HL-60/S4 treated with retinoic acid at 250 ng/mL for 4 days and 3 days (cell line): ENCODE results near the gene KIF21B.

ENCODE experiments used
- in situ Hi-C: fragments of 300-500 bp; cut with MboI; formaldehyde crosslinking; loops from 2 replicates; pipeline ENCODE4 v1.7.0; 2022; ENCODE audit warnings: low sequenced_read_pairs

The KIF21B gene

GRCh38 chr1:201000391-201000790, 23.1 kb downstream of the KIF21B start:
- in situ Hi-C loops, result no loop called here

GRCh38 chr1:200999667-201000066, 23.8 kb downstream of the KIF21B start:
- in situ Hi-C loops, result no loop called here

- in situ Hi-C loops, result no loop called here
These were observed 25.2 kb downstream of the KIF21B start for GRCh38 chr1:200998323-200998722.

- in situ Hi-C loops, result no loop called here
These were observed 31.0 kb downstream of the KIF21B start for GRCh38 chr1:200992382-200993048.

- in situ Hi-C loops, result no loop called here
These were observed 32.4 kb downstream of the KIF21B start for GRCh38 chr1:200991097-200991614.

- in situ Hi-C loops, result no loop called here
These were observed 33.4 kb downstream of the KIF21B start for GRCh38 chr1:200990114-200990513.

GRCh38 chr1:200989337-200989736, 34.2 kb downstream of the KIF21B start:
- in situ Hi-C loops, result no loop called here

GRCh38 chr1:200988693-200989092, 34.8 kb downstream of the KIF21B start:
- in situ Hi-C loops, result no loop called here

- in situ Hi-C loops, result no loop called here
These were observed 38.0 kb downstream of the KIF21B start for GRCh38 chr1:200985481-200985880.

- in situ Hi-C loops, result no loop called here
These were observed 40.4 kb downstream of the KIF21B start for GRCh38 chr1:200983035-200983561.

- in situ Hi-C loops, result no loop called here
These were observed 41.2 kb downstream of the KIF21B start for GRCh38 chr1:200982071-200982945.

GRCh38 chr1:200981278-200981677, 42.2 kb downstream of the KIF21B start:
- in situ Hi-C loops, result no loop called here

- in situ Hi-C loops, result no loop called here
These were observed 42.6 kb downstream of the KIF21B start for GRCh38 chr1:200980873-200981272.

GRCh38 chr1:200980452-200980772, 43.1 kb downstream of the KIF21B start:
- in situ Hi-C loops, result no loop called here

- in situ Hi-C loops, result loop anchor here (5.0 kb wide), 1 partner anchor 62 kb away; no protein-coding TSS in a partner anchor
These were observed 43.7 kb downstream of the KIF21B start for GRCh38 chr1:200979574-200980451.

- in situ Hi-C loops, result loop anchor here (5.0 kb wide), 1 partner anchor 65 kb away; no protein-coding TSS in a partner anchor
These were observed 46.3 kb downstream of the KIF21B start for GRCh38 chr1:200977071-200977754.

- in situ Hi-C loops, result loop anchor here (5.0 kb wide), 1 partner anchor 66 kb away; no protein-coding TSS in a partner anchor
These were observed 46.9 kb downstream of the KIF21B start for GRCh38 chr1:200976634-200977033.

- in situ Hi-C loops, result loop anchor here (5.0 kb wide), 1 partner anchor 67 kb away; no protein-coding TSS in a partner anchor
These were observed 48.1 kb downstream of the KIF21B start for GRCh38 chr1:200975458-200975857.

GRCh38 chr1:200974711-200975110, 48.8 kb downstream of the KIF21B start:
- in situ Hi-C loops, result loop anchor here (5.0 kb wide), 1 partner anchor 68 kb away; no protein-coding TSS in a partner anchor
